DOHH2 (cell line): Measurements from ENCODE around the gene SAFB.

ENCODE experiments used
- CTCF ChIP-seq: fragments of 200-600 bp; sonication (generic); IDR thresholded peaks from one replicate; pipeline ENCODE4 v1.5.1; 2014; ENCODE audit warnings: antibody characterized with exemption, mild to moderate bottlenecking, low read depth, low read length; ENCODE audit not compliant: poor library complexity, severe bottlenecking
- EZH2phosphoT487 ChIP-seq: fragments of 200-600 bp; sonication (generic); IDR thresholded peaks from 2 replicates; pipeline ENCODE4 v1.6.1; 2017; ENCODE audit warnings: borderline replicate concordance, mild to moderate bottlenecking, antibody characterized with exemption, low read length, moderate library complexity, mixed read lengths

GRCh38 chr19:5697890-5698634 lies 75.2 kb downstream of the SAFB start:
- no peak for TF ChIP-seq CTCF
- TF ChIP-seq EZH2phosphoT487, result no peak
